ENCODE measurements around the gene FOXN3. TPM values are rescaled to one million over a fixed set of nuclear protein-coding genes. Genes with fewer than 3 reads are reported as not detected.
A peak's percentile ranks its signal among the peaks of the same experiment; 100 is the strongest.

The FOXN3 gene
- total RNA-seq, 2 experiments from 2014 or later: 124 to 127 TPM

- CTCF ChIA-PET: no interaction called here
- peaks cover 20% of the 10 kb centered on the region for H3K36me3 ChIP-seq (ENCODE audit: insufficient read depth, low read length)
- peaks cover 40% of the 10 kb centered on the region for H3K4me1 ChIP-seq (ENCODE audit: insufficient read depth, low read length)
- H3K9me3 Mint-ChIP-seq: no peaks in the 10 kb centered on the region
- DNase-seq: no peak
- intact Hi-C loops (cut with DNase I, micrococcal nuclease): loop anchor here in 1 of 2 experiments (2.0 kb wide), 1 partner anchor 15 kb away; no protein-coding TSS in a partner anchor
- TF ChIP-seq CTCF (IDR thresholded peaks at IDR 0.05): no peak
- no peaks in the 10 kb centered on the region for H3K27me3 ChIP-seq (ENCODE audit: control insufficient read depth in 1 of 2, insufficient read depth in 2 of 2, low read length in 2 of 2)
- H3K27me3 Mint-ChIP-seq: no peaks in the 10 kb centered on the region
- no peak for ATAC-seq (ENCODE audit: poor library complexity)
- peaks cover 54% of the 10 kb centered on the region for H3K36me3 Mint-ChIP-seq (ENCODE audit: low read depth)
- POLR2A ChIA-PET: interaction anchor here (0.8 kb wide), 1 partner anchor 9 kb away, joined by 3 read pairs; no protein-coding TSS in a partner anchor
- no peaks in the 10 kb centered on the region for H3K9me3 ChIP-seq (ENCODE audit: control insufficient read depth in 1 of 2, insufficient read depth in 1 of 2, low read length in 2 of 2)
- no peak overlapping the region for H3K27ac Mint-ChIP-seq
- peaks cover 56% of the 10 kb centered on the region for H3K4me1 Mint-ChIP-seq (ENCODE audit: low read depth)
- no peak overlapping the region for H3K27ac ChIP-seq (ENCODE audit: low read depth in 1 of 2, low read length in 2 of 2)
- peak overlapping the region; percentile 25 for H3K4me3 Mint-ChIP-seq
- no peak overlapping the region for H3K4me3 ChIP-seq (ENCODE audit: low read length)
These were observed 66.9 kb downstream of the FOXN3 start for GRCh38 chr14:89350152-89350551.

- no peaks in the 10 kb centered on the region for H3K9me3 ChIP-seq (ENCODE audit: control insufficient read depth in 1 of 2, insufficient read depth in 1 of 2, low read length in 2 of 2)
- ATAC-seq (ENCODE audit: poor library complexity) (peak; percentile 24), DNase-seq (peak in 5 of 14 experiments; percentile 13 to 53 (median 35))
- Mint-ChIP-seq H3K36me3 (ENCODE audit: low read depth) (peaks cover 54% of the 10 kb centered on the region), H3K4me1 (ENCODE audit: low read depth) (peaks cover 57% of the 10 kb centered on the region), H3K4me3 (no peak overlapping the region), H3K27ac (no peak overlapping the region), H3K27me3 (no peaks in the 10 kb centered on the region), H3K9me3 (no peaks in the 10 kb centered on the region)
- H3K27ac ChIP-seq (ENCODE audit: low read depth in 1 of 2, low read length in 2 of 2): no peak overlapping the region
- intact Hi-C loops (cut with DNase I, micrococcal nuclease): loop anchor here in 1 of 2 experiments (2.0 kb wide), 1 partner anchor 15 kb away; no protein-coding TSS in a partner anchor
- H3K36me3 ChIP-seq (ENCODE audit: insufficient read depth, low read length): peaks cover 20% of the 10 kb centered on the region
- ChIA-PET POLR2A (interaction anchor here (0.6 kb wide), 1 partner anchor 188 kb away, joined by 3 read pairs; no protein-coding TSS in a partner anchor), CTCF (interaction anchor here (1.4 kb wide), 1 partner anchor 11 kb away, joined by 3 read pairs; no protein-coding TSS in a partner anchor)
- no peak for TF ChIP-seq CTCF (IDR thresholded peaks at IDR 0.05)
- no peaks in the 10 kb centered on the region for H3K27me3 ChIP-seq (ENCODE audit: control insufficient read depth in 1 of 2, insufficient read depth in 2 of 2, low read length in 2 of 2)
- no peak overlapping the region for H3K4me3 ChIP-seq (ENCODE audit: low read length)
- peaks cover 40% of the 10 kb centered on the region for H3K4me1 ChIP-seq (ENCODE audit: insufficient read depth, low read length)
These were observed 67.6 kb downstream of the FOXN3 start for GRCh38 chr14:89349171-89350008.

- Mint-ChIP-seq H3K4me1 (ENCODE audit: low read depth) (peaks cover 57% of the 10 kb centered on the region), H3K4me3 (no peak overlapping the region), H3K27ac (no peak overlapping the region), H3K9me3 (no peaks in the 10 kb centered on the region), H3K27me3 (no peaks in the 10 kb centered on the region), H3K36me3 (ENCODE audit: low read depth) (peaks cover 54% of the 10 kb centered on the region)
- Histone ChIP-seq H3K9me3 (ENCODE audit: control insufficient read depth in 1 of 2, insufficient read depth in 1 of 2, low read length in 2 of 2) (no peaks in the 10 kb centered on the region), H3K36me3 (ENCODE audit: insufficient read depth, low read length) (peaks cover 20% of the 10 kb centered on the region), H3K4me3 (ENCODE audit: low read length) (no peak overlapping the region), H3K27ac (ENCODE audit: low read depth in 1 of 2, low read length in 2 of 2) (no peak overlapping the region), H3K27me3 (ENCODE audit: control insufficient read depth in 1 of 2, insufficient read depth in 2 of 2, low read length in 2 of 2) (no peaks in the 10 kb centered on the region), H3K4me1 (ENCODE audit: insufficient read depth, low read length) (peaks cover 40% of the 10 kb centered on the region)
- CTCF ChIA-PET: interaction anchor here (1.4 kb wide), 1 partner anchor 11 kb away, joined by 3 read pairs; no protein-coding TSS in a partner anchor
- TF ChIP-seq CTCF (IDR thresholded peaks at IDR 0.05): no peak
- intact Hi-C loops (cut with DNase I, micrococcal nuclease): no loop called here
- no peak for ATAC-seq (ENCODE audit: poor library complexity)
- POLR2A ChIA-PET: interaction anchor here (0.6 kb wide), 1 partner anchor 188 kb away, joined by 3 read pairs; no protein-coding TSS in a partner anchor
- DNase-seq: no peak
These were observed 68.3 kb downstream of the FOXN3 start for GRCh38 chr14:89348722-89349121.
